Adrenal gland (tissue), 12 donors: ENCODE measurements around the gene GAS2L1. TPM values are rescaled to one million over a fixed set of nuclear protein-coding genes. Genes with fewer than 3 reads are reported as not detected.
A peak's percentile ranks its signal among the peaks of the same experiment; 100 is the strongest.

Experiments
- DNase-seq, 7 donors: peaks; one replicate each; pipeline ENCODE4 v3.0.0-alpha.2; 2019 to 2020
- H3K27ac ChIP-seq, 5 donors: fragments of 200-600 bp; sonication (generic) in 4 of 5; 1 replicate in 3 of 5; 2 replicates in 2 of 5; pipeline versions ENCODE4 v1.5.1 to v1.8.0; 2016 to 2020; ENCODE audit warnings: mild to moderate bottlenecking in 1 of 5
- H3K27me3 ChIP-seq: fragments of 200-600 bp; 2 replicates; pipeline ENCODE4 v1.8.0; 2021
- H3K36me3 ChIP-seq, 2 donors: fragments of 200-600 bp; replicated peaks in 1 of 2; 1 replicate in 1 of 2; 2 replicates in 1 of 2; pipeline versions ENCODE4 v1.5.1 to v1.8.0; 2018 to 2022
- H3K4me1 ChIP-seq, 2 donors: fragments of 200-600 bp; replicated peaks in 1 of 2; 1 replicate in 1 of 2; 2 replicates in 1 of 2; pipeline versions ENCODE4 v1.5.1 to v1.8.0; 2018 to 2021
- H3K4me3 ChIP-seq, 4 donors: fragments of 200-600 bp; sonication (generic) in 3 of 4; one replicate each; pipeline ENCODE4 v1.5.1; 2016 to 2018
- H3K9me3 ChIP-seq, 3 donors: fragments of 200-600 bp; sonication (generic) in 1 of 3; replicated peaks in 1 of 3; 1 replicate in 2 of 3; 2 replicates in 1 of 3; pipeline versions ENCODE4 v1.5.1 to v1.8.0; 2016 to 2021
- CTCF ChIP-seq, 6 experiments: fragments of 450-650 bp in 4 of 6; fragments of 200-600 bp in 2 of 6; sonication (generic) in 1 of 6; IDR thresholded peaks; 1 replicate in 5 of 6; 2 replicates in 1 of 6; pipeline versions ENCODE4 v1.5.1 to v1.8.0; 2016 to 2021; ENCODE audit warnings: antibody characterized with exemption in 6 of 6, mild to moderate bottlenecking in 2 of 6, moderate library complexity in 1 of 6
- POLR2A ChIP-seq, 2 donors: fragments of 450-650 bp; IDR thresholded peaks; one replicate each; pipeline ENCODE4 v1.6.1; 2017; ENCODE audit warnings: antibody characterized with exemption in 2 of 2, mild to moderate bottlenecking in 2 of 2, moderate library complexity in 1 of 2
- WGBS, 4 donors: extraction: QIAGEN DNeasy Blood & Tissue Kit in 2 of 4; methylation state at CpG; one replicate each; pipeline versions ENCODE4 v1.1.5 to v1.1.7; 2013 to 2017; 5-methylcytosine and 5-hydroxymethylcytosine counted together
- intact Hi-C, 2 donors: fragments of 100-400 bp; cut with DNase I; formaldehyde crosslinking; loops; one replicate each; pipeline versions ENCODE4 v1.14.1 to v1.15.0; 2022 to 2023
- polyA plus RNA-seq, 3 donors: library from polyadenylated mRNA; stranded (reverse); fragments of 200-250 nt in 2 of 3; fragments of 350-450 nt in 1 of 3; fragmentation: Illumina TruSeq in 1 of 3; extraction: RNeasy Lipid Tissue Mini Kit (QIAGEN cat#74804) in 1 of 3; gene quantifications; one replicate each; pipeline ENCODE4 v1.2.3, GENCODE V29; 2013 to 2014
- total RNA-seq, 9 donors: library from RNA; depleted of rRNA in 4 of 9; stranded (reverse); fragments of >200 nt in 4 of 9; fragments of 120-200 nt in 1 of 9; fragmentation: NEBNext Ultra II Directional in 1 of 9; extraction: Animal tissue kit (Norgen Biotek cat#: 25700) in 1 of 9; gene quantifications; one replicate each; pipeline versions ENCODE4 v1.1.0 to v1.2.4, GENCODE V29; 2013 to 2023
- donor health status: healthy with polysubstance abuse.
- donor health status: Bipolar disorder and iron deficiency.
- donor health status: DM: yes; HTN: yes; CAD: no.
- donor health status: DM: no; HTN: no; CAD: no.
- donor health status: DM: no; HTN: no; CAD: no.
- donor health status: DM: yes; HTN: yes; CAD: no.

The GAS2L1 gene
- total and polyA plus RNA-seq, 12 donors = 3.6 to 87.3 (median 40.4) TPM

GRCh38 chr22:29267858-29268510, 38.5 kb upstream of the GAS2L1 start, which contains the start of the genes EWSR1 and RHBDD3:
Gene EWSR1, plus strand, starts transcription at chr22:29268268. Its CDS starts 69 bp downstream, at chr22:29268337.
Gene RHBDD3, minus strand, starts transcription at chr22:29267981. Its CDS starts 2,355 bp downstream, at chr22:29265626.
- TF ChIP-seq POLR2A (IDR thresholded peaks at IDR 0.05) (peak; percentile 74 to 95), CTCF (IDR thresholded peaks at IDR 0.05) (no peak)
- H3K4me1 ChIP-seq = peaks cover 51 to 52% of the 10 kb centered on the region in 2 donors
- peak within 1 kb of the TSS; percentile 72 to 99 (median 90) for H3K4me3 ChIP-seq
- no peaks in the 10 kb centered on the region for H3K27me3 ChIP-seq
- DNase-seq = peak; percentile 96 to 99 (median 98)
- H3K9me3 ChIP-seq = no peaks in the 10 kb centered on the region
- peak within 1 kb of the TSS; percentile 99 to 100 (median 100) for H3K27ac ChIP-seq
- intact Hi-C loops = no loop called here
- peaks cover 0 to 39% of the 10 kb centered on the region in 2 donors for H3K36me3 ChIP-seq
- 0 to 1% (median 0%) methylated on average over 34 to 67 of the region's 67 CpGs for WGBS, 4 donors

- H3K36me3 ChIP-seq = peaks cover 0 to 44% of the 10 kb centered on the region in 2 donors
- DNase-seq = peak; percentile 66 to 80 (median 71)
- WGBS, 4 donors = 0% methylated on average over 21 to 50 of the region's 51 CpGs
Observed at GRCh38 chr22:29268511-29269229, 37.8 kb upstream of the GAS2L1 start.

GRCh38 chr22:29269230-29269604, 37.2 kb upstream of the GAS2L1 start:
- no peaks in the 10 kb centered on the region for H3K27me3 ChIP-seq
- DNase-seq = peak in 1 of 7 donors; percentile 61
- peaks cover 60 to 62% of the 10 kb centered on the region in 2 donors for H3K4me1 ChIP-seq
- H3K36me3 ChIP-seq = peaks cover 0 to 44% of the 10 kb centered on the region in 2 donors
- intact Hi-C loops = no loop called here
- 0 to 2% (median 0%) methylated on average over 14 of the region's 14 CpGs for WGBS, 4 donors
- H3K4me3 ChIP-seq = peak overlapping the region; percentile 72 to 99 (median 90)
- peak overlapping the region; percentile 99 to 100 (median 100) for H3K27ac ChIP-seq
- no peaks in the 10 kb centered on the region for H3K9me3 ChIP-seq
- TF ChIP-seq CTCF (IDR thresholded peaks at IDR 0.05) (no peak), POLR2A (IDR thresholded peaks at IDR 0.05) (no peak)

More at GRCh38 chr22:29268511-29269229, 37.8 kb upstream of the GAS2L1 start:
- Histone ChIP-seq H3K4me1 (peaks cover 57% of the 10 kb centered on the region in 2 donors), H3K4me3 (peak overlapping the region; percentile 72 to 99 (median 90)), H3K9me3 (no peaks in the 10 kb centered on the region), H3K27me3 (no peaks in the 10 kb centered on the region), H3K27ac (peak overlapping the region; percentile 99 to 100 (median 100))
- intact Hi-C loops = no loop called here
- no peak for TF ChIP-seq CTCF (IDR thresholded peaks at IDR 0.05)
- no peak for TF ChIP-seq POLR2A (IDR thresholded peaks at IDR 0.05)
